ENCODE measurements around the gene SERPINE2.

DNA sequence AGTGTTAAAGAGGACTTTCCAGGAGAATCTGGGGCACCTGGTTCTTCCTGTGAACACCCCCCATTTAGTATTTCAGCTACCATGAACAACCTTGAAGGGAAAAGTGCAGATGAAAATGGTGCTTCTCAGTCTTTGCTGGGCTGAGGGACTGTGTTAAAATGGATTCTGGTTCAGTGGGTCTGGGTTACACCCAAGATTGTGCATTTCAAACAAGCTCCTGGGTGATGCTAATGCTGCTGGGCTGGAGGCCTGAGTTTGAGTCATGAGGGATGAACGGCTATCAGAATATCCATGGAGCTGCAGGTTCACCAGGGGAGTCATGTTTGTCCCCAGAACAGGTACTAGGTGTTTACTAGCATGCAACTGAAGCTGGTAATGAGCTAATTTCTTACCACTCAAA lies 57.8 kb downstream of the SERPINE2 start:
- TF ChIP-seq POLR2AphosphoS5 (IDR thresholded peaks at IDR 0.05) (no peak), POLR2A (IDR thresholded peaks at IDR 0.05) (no peak)
- TF ChIP-seq, protein P1, sequence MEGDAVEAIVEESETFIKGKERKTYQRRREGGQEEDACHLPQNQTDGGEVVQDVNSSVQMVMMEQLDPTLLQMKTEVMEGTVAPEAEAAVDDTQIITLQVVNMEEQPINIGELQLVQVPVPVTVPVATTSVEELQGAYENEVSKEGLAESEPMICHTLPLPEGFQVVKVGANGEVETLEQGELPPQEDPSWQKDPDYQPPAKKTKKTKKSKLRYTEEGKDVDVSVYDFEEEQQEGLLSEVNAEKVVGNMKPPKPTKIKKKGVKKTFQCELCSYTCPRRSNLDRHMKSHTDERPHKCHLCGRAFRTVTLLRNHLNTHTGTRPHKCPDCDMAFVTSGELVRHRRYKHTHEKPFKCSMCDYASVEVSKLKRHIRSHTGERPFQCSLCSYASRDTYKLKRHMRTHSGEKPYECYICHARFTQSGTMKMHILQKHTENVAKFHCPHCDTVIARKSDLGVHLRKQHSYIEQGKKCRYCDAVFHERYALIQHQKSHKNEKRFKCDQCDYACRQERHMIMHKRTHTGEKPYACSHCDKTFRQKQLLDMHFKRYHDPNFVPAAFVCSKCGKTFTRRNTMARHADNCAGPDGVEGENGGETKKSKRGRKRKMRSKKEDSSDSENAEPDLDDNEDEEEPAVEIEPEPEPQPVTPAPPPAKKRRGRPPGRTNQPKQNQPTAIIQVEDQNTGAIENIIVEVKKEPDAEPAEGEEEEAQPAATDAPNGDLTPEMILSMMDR (IDR thresholded peaks at IDR 0.05): no peak
